B cell (primary cell): ENCODE data around the gene SGO1. TPM values are rescaled to one million over a fixed set of nuclear protein-coding genes. Genes with fewer than 3 reads are reported as not detected.
"Not testable (repeated sequence)": the region's sequence is repeated elsewhere in the genome, so short reads cannot be mapped to it uniquely, and the experiment has no call there.

Experiments used
- ATAC-seq: fragments of 200-7000 bp; cut with Tn5 transposase; one replicate; pipeline ENCODE4 v1.10.0; 2021; ENCODE audit warnings: low read depth, mild to moderate bottlenecking, moderate number of reproducible peaks, moderate library complexity
- CTCF ChIA-PET: fragments of 350-600 bp; sonication (Branson Sonifier 250); formaldehyde crosslinking; loops from one replicate; lab custom pipeline; 2021; ENCODE audit warnings: antibody characterized with exemption, inconsistent platforms; lab: Charles Lee
- POLR2A ChIA-PET: fragments of 350-600 bp; sonication (Branson Sonifier 250); formaldehyde crosslinking; loops from one replicate; lab custom pipeline; 2021; ENCODE audit warnings: antibody characterized with exemption; lab: Charles Lee
- DNase-seq: peaks from one replicate; pipeline ENCODE4 v3.0.0; 2013
- H2AFZ ChIP-seq: 2 replicates; pipeline ENCODE4 v1.6.1; 2012; ENCODE audit warnings: mild to moderate bottlenecking, low read depth, low read length; ENCODE audit not compliant: insufficient read depth, poor library complexity, severe bottlenecking
- H3K27ac ChIP-seq, 2 donors: 1 replicate in 1 of 2; 2 replicates in 1 of 2; pipeline ENCODE4 v1.5.1; 2012 to 2013; ENCODE audit warnings: low read length in 2 of 2, mild to moderate bottlenecking in 2 of 2, moderate library complexity in 1 of 2
- H3K27me3 ChIP-seq, 4 experiments: fragments of 200-600 bp in 1 of 4; sonication (generic) in 1 of 4; replicated peaks in 1 of 4; 1 replicate in 2 of 4; 2 replicates in 2 of 4; pipeline versions ENCODE4 v1.6.1 to v1.7.0; 2013 to 2016; ENCODE audit warnings: low read length in 3 of 4, mild to moderate bottlenecking in 2 of 4, mixed read lengths in 1 of 4, moderate library complexity in 1 of 4; ENCODE audit not compliant: insufficient read depth in 4 of 4, control insufficient read depth in 3 of 4; ENCODE audit errors: control extremely low read depth in 1 of 4
- H3K36me3 ChIP-seq, 2 experiments: replicated peaks in 1 of 2; 1 replicate in 1 of 2; 2 replicates in 1 of 2; pipeline versions ENCODE4 v1.6.1 to v1.7.1; 2013; ENCODE audit warnings: low read length in 1 of 2; ENCODE audit not compliant: insufficient read depth in 2 of 2, control insufficient read depth in 1 of 2; ENCODE audit errors: control extremely low read depth in 1 of 2, extremely low read depth in 1 of 2
- H3K4me1 ChIP-seq, 2 donors: fragments of 200-600 bp in 1 of 2; sonication (generic) in 1 of 2; 1 replicate in 1 of 2; 2 replicates in 1 of 2; pipeline versions ENCODE4 v1.5.1 to v1.6.1; 2013 to 2017; ENCODE audit warnings: low read length in 2 of 2; ENCODE audit not compliant: control insufficient read depth in 2 of 2, insufficient read depth in 2 of 2
- H3K4me2 ChIP-seq: replicated peaks from 2 replicates; pipeline ENCODE3; 2012; ENCODE audit warnings: mild to moderate bottlenecking, low read depth, low read length; ENCODE audit not compliant: poor library complexity, severe bottlenecking
- H3K4me3 ChIP-seq, 5 experiments: fragments of 200-600 bp in 1 of 5; sonication (generic) in 1 of 5; 1 replicate in 3 of 5; 2 replicates in 2 of 5; pipeline versions ENCODE4 v1.5.1 to v1.7.0; 2011 to 2016; ENCODE audit warnings: low read length in 4 of 5, mild to moderate bottlenecking in 4 of 5, low read depth in 2 of 5, control low read depth in 1 of 5, moderate library complexity in 1 of 5; ENCODE audit not compliant: insufficient read depth in 1 of 5; ENCODE audit errors: control extremely low read depth in 1 of 5, extremely low read depth in 1 of 5
- H3K79me2 ChIP-seq: fragments of 200-600 bp; sonication (generic); one replicate; pipeline ENCODE4 v1.6.0; 2016; ENCODE audit warnings: low read length; ENCODE audit not compliant: control insufficient read depth, insufficient read depth
- H3K9ac ChIP-seq: fragments of 200-600 bp; sonication (generic); 2 replicates; pipeline ENCODE4 v1.6.1; 2017; ENCODE audit warnings: mild to moderate bottlenecking, low read length, moderate library complexity
- H3K9me3 ChIP-seq, 3 donors: one replicate each; pipeline versions ENCODE4 v1.6.1 to v1.7.1; 2013; ENCODE audit warnings: low read length in 2 of 3; ENCODE audit not compliant: control insufficient read depth in 2 of 3, insufficient read depth in 1 of 3; ENCODE audit errors: control extremely low read depth in 1 of 3
- H4K20me1 ChIP-seq: 2 replicates; pipeline ENCODE4 v1.6.0; 2012; ENCODE audit warnings: mild to moderate bottlenecking, low read length; ENCODE audit not compliant: insufficient read depth, control insufficient read depth, poor library complexity, severe bottlenecking
- H3K27ac Mint-ChIP-seq: one replicate; pipeline ENCODE4 v1.8.0; 2021; ENCODE audit warnings: mixed read lengths
- H3K27me3 Mint-ChIP-seq: one replicate; pipeline ENCODE4 v1.8.0; 2021; ENCODE audit warnings: mixed read lengths
- H3K4me1 Mint-ChIP-seq: one replicate; pipeline ENCODE4 v1.8.0; 2021; ENCODE audit warnings: mixed read lengths
- H3K4me3 Mint-ChIP-seq: one replicate; pipeline ENCODE4 v1.8.0; 2021; ENCODE audit warnings: mixed read lengths
- H3K9me3 Mint-ChIP-seq: one replicate; pipeline ENCODE4 v1.8.0; 2022; ENCODE audit warnings: mixed read lengths; ENCODE audit not compliant: insufficient read depth
- CTCF ChIP-seq: fragments of 200-600 bp; IDR thresholded peaks from one replicate; pipeline ENCODE4 v1.8.0; 2022; ENCODE audit warnings: antibody characterized with exemption, mild to moderate bottlenecking
- EZH2 ChIP-seq: IDR thresholded peaks from 2 replicates; pipeline ENCODE4 v1.6.1; 2012; ENCODE audit warnings: borderline replicate concordance, low read depth, mild to moderate bottlenecking, moderate library complexity, low read length; ENCODE audit not compliant: insufficient read depth, poor library complexity, severe bottlenecking
- WGBS: methylation state at CpG from one replicate; pipeline ENCODE4 v1.1.5; 2013; ENCODE audit warnings: missing lambda C conversion rate; ENCODE audit not compliant: insufficient coverage; 5-methylcytosine and 5-hydroxymethylcytosine counted together
- intact Hi-C: fragments of 100-400 bp; cut with micrococcal nuclease; formaldehyde crosslinking; loops from one replicate; pipeline ENCODE4 v1.10.0; 2022
- polyA plus RNA-seq: library from polyadenylated mRNA; depleted of rRNA; stranded (reverse); fragments of >200 nt; gene quantifications from 2 replicates; pipeline ENCODE4 v1.2.3, GENCODE V29; 2012
- total RNA-seq, 2 donors: library from RNA; stranded (reverse); fragments of 120-200 nt in 1 of 2; gene quantifications; 1 replicate in 1 of 2; 2 replicates in 1 of 2; pipeline versions ENCODE4 v1.2.3 to v1.2.4, GENCODE V29; 2013 to 2022

SGO1 gene
- total and polyA plus RNA-seq, 2 donors (not counting 1 experiment from before 2014, with no cell fraction given) = 1.4 to 6.7 TPM

- ChIA-PET POLR2A (no interaction called here), CTCF (no interaction called here)
- no peak overlapping the region for H3K4me3 ChIP-seq
- H3K4me1 Mint-ChIP-seq = no peaks in the 10 kb centered on the region
- no peak overlapping the region for H3K4me3 Mint-ChIP-seq
- no peaks in the 10 kb centered on the region for H3K9me3 Mint-ChIP-seq
- intact Hi-C loops = no loop called here
- no peak for DNase-seq
- no peaks in the 10 kb centered on the region for H3K27me3 ChIP-seq
- H3K79me2 ChIP-seq = no peaks in the 10 kb centered on the region
- no peak overlapping the region for H2AFZ ChIP-seq
- no CpG with 5 or more reads among the region's 4 CpGs for WGBS
- no peak overlapping the region for H3K27ac Mint-ChIP-seq
- H3K9me3 ChIP-seq = no peaks in the 10 kb centered on the region
- ATAC-seq = no peak
- no peaks in the 10 kb centered on the region for H3K36me3 ChIP-seq
- TF ChIP-seq EZH2 (no peak), CTCF (no peak)
- no peak overlapping the region for H3K9ac ChIP-seq
- no peak overlapping the region for H3K4me2 ChIP-seq
- no peaks in the 10 kb centered on the region for H3K4me1 ChIP-seq
- H4K20me1 ChIP-seq = no peaks in the 10 kb centered on the region
- no peaks in the 10 kb centered on the region for H3K27me3 Mint-ChIP-seq
- H3K27ac ChIP-seq = no peak overlapping the region
These were observed 29.6 kb upstream of the SGO1 start for GRCh38 chr3:20215636-20216035.

DNA sequence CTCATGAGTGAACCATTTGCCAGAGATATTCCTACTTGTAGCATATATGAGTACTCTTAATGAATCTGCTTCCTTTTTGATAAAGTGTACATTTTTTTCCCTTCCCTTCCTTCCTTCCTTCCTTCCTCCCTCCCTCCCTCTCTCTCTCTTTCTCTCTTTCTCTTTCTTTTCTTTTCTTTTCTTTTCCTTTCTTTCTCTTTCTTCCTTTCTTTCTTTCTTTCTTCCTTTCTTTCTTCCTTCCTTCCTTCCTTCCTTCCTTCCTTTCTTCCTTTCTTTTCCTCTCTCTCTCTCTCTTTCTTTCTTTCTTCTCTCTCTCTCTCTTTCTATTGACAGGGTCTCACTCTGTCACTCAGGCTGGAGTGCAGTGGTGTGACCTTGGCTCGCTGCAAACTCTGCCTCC is 27.5 kb upstream of the SGO1 start:
- WGBS = no CpG with 5 or more reads among the region's 1 CpG
- H3K4me1 Mint-ChIP-seq, intact Hi-C loops, H3K27ac Mint-ChIP-seq, H3K4me2 ChIP-seq, H3K27me3 Mint-ChIP-seq, H3K4me1 ChIP-seq, H3K27me3 ChIP-seq, H3K9me3 Mint-ChIP-seq, H3K27ac ChIP-seq, H2AFZ ChIP-seq, H3K79me2 ChIP-seq, H3K4me3 ChIP-seq, H4K20me1 ChIP-seq, H3K9me3 ChIP-seq, H3K36me3 ChIP-seq, H3K9ac ChIP-seq, DNase-seq, ATAC-seq, CTCF ChIA-PET, H3K4me3 Mint-ChIP-seq, POLR2A ChIA-PET: not testable (repeated sequence)

GRCh38 chr3:20207945-20208344 is 21.9 kb upstream of the SGO1 start:
- H3K4me1 Mint-ChIP-seq, H3K27me3 ChIP-seq, POLR2A ChIA-PET, H2AFZ ChIP-seq, H3K4me3 ChIP-seq, H3K36me3 ChIP-seq, H3K9me3 ChIP-seq, H3K9ac ChIP-seq, H3K27ac Mint-ChIP-seq, H3K4me3 Mint-ChIP-seq, H3K27me3 Mint-ChIP-seq, DNase-seq, H4K20me1 ChIP-seq, H3K4me2 ChIP-seq, H3K4me1 ChIP-seq, H3K79me2 ChIP-seq, intact Hi-C loops, ATAC-seq, H3K27ac ChIP-seq: not testable (repeated sequence)
- WGBS = no CpG with 5 or more reads among the region's 2 CpGs
- H3K9me3 Mint-ChIP-seq = peaks cover 13% of the 10 kb centered on the region
- CTCF ChIA-PET = interaction anchor here (0.6 kb wide), 1 partner anchor 181 kb away, joined by 3 read pairs; no protein-coding TSS in a partner anchor
